Measurements from ENCODE around the gene MBOAT1.

MBOAT1 gene

DNA sequence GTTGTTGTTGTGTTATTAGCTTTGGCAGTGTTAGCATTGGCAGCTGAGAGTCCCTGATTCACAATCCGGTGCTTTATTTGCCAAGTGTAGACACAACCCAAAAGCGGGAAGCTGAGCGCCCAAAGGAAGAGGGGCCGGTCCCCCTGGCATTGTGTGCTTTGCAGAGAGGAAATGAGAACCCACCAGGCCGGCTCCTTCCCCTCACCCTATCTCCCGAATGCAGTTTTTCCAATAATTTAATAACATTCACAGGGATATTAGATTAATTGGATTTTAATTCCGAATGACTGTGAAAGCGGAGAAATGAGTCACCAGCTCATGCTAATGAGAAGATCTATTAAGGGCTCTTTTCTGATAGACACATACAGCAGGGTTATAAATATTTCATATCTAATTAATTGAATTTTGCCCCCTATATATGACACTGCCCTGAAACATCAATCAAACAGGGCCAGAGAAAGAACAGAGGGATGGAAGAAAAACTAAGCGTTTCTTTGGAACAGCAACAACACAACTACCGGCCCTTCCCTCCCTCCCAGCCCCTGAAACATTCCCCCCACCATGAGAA is 143.8 kb downstream of the MBOAT1 start:
- FAIRE-seq (no peak), DNase-seq (ENCODE audit: insufficient read length) (no peak)
- TF ChIP-seq TAF1 (IDR thresholded peaks at IDR 0.05; ENCODE audit: borderline replicate concordance, low read depth, low read length) = no peak
- TF ChIP-seq POLR2A (IDR thresholded peaks at IDR 0.05; ENCODE audit: low read depth, low read length) = no peak
- TF ChIP-seq POLR2AphosphoS5 (IDR thresholded peaks at IDR 0.05; ENCODE audit: low read depth, low read length) = no peak

DNA sequence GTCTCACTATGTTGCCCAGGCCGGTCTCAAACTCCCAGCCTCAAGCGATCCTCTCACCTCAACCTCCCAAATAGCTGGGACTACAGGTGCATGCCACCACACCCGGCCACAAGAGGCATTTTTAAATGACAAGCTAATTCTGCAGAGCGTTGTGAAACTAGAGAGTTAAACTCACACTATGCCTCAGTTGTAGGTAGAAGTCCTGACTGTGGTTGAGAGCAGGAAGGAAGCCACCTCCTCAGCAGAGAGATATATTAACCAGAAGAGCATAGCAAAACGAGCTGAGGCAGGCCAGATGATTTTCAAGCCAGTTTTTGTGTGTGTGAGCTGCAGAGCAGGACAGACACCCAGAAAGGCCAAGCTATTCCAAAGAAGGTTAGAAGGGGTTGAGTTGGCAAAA is 150.3 kb downstream of the MBOAT1 start:
- no peak for FAIRE-seq
- TF ChIP-seq POLR2A (IDR thresholded peaks at IDR 0.05; ENCODE audit: low read depth, low read length) = no peak
- TF ChIP-seq POLR2AphosphoS5 (IDR thresholded peaks at IDR 0.05; ENCODE audit: low read depth, low read length) = no peak
- TF ChIP-seq TAF1 (IDR thresholded peaks at IDR 0.05; ENCODE audit: borderline replicate concordance, low read depth, low read length) = no peak

DNA sequence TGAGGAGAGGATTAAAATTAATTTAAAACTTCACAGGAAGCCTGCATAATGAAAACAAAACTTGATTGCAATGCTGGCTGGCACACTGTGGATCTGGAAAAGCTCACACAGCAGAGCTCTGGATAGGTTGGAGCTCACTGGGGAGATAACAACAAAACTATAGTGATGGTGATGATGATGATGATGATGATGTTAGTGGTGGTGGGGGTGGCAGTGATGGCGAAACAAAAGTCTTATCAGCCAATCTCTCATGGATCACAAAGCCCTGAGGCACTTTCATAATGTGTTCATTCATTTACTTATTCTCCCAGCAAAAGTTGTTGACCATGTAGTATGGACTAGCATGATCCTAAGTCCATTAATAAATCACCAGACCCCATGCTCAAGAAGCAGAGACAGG is 152.0 kb downstream of the MBOAT1 start:
- no peak for DNase-seq (ENCODE audit: insufficient read length)
- FAIRE-seq = no peak
- TF ChIP-seq TAF1 (IDR thresholded peaks at IDR 0.05; ENCODE audit: borderline replicate concordance, low read depth, low read length) (no peak), POLR2AphosphoS5 (IDR thresholded peaks at IDR 0.05; ENCODE audit: low read depth, low read length) (no peak), POLR2A (IDR thresholded peaks at IDR 0.05; ENCODE audit: low read depth, low read length) (no peak)

More for the DNA sequence above, 150.3 kb downstream of the MBOAT1 start:
- DNase-seq (ENCODE audit: insufficient read length) = no peak

DNA sequence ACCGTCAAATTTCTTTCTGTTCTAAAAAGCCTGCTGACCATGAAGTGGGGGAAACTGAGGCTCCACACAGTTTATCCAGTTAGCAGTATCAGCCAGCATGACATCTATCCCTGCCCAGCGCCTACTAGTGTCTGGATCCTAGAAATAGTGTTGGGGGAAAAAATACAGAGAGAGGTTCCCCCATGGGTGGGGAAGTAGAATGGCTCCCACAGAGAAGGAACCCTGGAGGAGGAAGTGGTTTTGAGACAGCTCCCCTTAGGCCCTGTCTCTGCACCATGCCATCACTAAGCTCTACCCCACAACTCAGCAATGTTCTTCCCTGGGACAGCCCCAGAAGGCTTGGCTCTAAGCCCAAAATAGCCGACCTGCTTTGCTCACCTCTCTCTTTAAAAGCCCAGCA is 153.4 kb downstream of the MBOAT1 start:
- no peak for FAIRE-seq
- no peak for TF ChIP-seq POLR2AphosphoS5 (IDR thresholded peaks at IDR 0.05; ENCODE audit: low read depth, low read length)
- no peak for TF ChIP-seq TAF1 (IDR thresholded peaks at IDR 0.05; ENCODE audit: borderline replicate concordance, low read depth, low read length)
- no peak for TF ChIP-seq POLR2A (IDR thresholded peaks at IDR 0.05; ENCODE audit: low read depth, low read length)
- DNase-seq (ENCODE audit: insufficient read length) = no peak

DNA sequence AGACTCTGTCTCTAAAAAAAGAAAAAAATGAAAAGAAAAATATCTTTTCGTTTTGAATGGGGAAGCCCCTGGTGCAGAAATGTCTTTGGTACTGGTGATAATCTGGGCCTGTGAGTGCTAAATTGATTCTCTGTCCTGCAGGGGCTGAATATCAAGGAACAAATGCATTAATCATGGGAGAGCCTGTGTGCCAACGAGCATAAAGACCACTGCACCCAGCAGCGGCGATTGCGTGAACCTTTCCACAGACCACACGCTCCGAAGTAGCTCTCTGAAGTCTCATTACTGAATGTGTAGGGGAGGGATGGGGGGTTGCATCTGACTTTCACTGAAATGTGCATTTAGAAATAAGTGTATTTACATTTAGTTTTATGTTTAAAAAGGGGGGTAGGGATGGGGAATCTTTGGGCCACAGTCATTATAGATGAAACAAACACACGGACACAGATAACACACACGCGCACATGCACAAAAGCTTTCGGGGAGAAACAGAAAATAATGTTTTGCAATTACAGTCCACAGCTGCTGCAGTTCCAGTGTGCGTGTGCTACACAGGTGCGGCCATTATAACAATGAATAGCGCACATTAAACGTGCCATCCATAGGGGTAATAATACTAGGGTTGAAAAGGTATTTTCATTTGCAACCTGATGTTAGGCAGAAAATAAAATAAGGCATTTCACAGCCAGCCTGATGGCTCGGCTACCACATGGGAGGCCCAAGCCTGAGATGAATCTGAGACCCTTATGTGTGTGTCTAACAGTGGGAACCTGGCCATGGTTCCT is 154.0 kb downstream of the MBOAT1 start:
- FAIRE-seq = no peak
- TF ChIP-seq TAF1 (IDR thresholded peaks at IDR 0.05; ENCODE audit: borderline replicate concordance, low read depth, low read length) (no peak), POLR2A (IDR thresholded peaks at IDR 0.05; ENCODE audit: low read depth, low read length) (no peak), POLR2AphosphoS5 (IDR thresholded peaks at IDR 0.05; ENCODE audit: low read depth, low read length) (no peak)
- DNase-seq (ENCODE audit: insufficient read length) = no peak

DNA sequence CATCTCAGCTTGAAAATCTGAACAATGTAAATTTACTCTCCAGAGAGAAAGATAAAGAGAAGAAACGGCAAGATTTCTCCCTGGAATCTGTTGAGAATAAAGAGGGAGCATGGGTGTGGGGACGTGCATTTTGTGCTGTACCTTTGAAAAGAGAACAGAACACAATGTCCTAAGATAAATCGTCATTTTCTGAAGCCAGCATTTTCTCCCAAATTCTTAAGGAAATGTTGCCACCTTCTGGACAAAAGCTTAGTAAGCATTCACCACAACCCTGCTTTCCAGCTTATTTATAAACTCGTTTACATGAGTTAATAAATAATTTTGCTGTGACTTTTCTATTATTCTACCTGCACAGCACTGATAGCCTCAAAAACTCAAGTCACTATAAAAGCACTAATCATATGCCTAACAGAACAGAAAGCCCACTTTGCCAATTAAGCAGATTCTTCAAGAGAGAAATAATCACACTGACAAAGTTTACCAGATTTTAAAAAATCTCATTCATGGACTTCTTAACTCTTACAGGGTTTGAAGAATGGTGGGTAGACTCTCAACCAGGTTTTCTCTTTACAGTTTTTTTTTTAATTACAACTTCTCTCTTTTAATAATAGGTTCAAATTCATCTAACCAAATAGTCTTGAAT is 155.8 kb downstream of the MBOAT1 start:
- no peak for TF ChIP-seq POLR2A (IDR thresholded peaks at IDR 0.05; ENCODE audit: low read depth, low read length)
- no peak for TF ChIP-seq POLR2AphosphoS5 (IDR thresholded peaks at IDR 0.05; ENCODE audit: low read depth, low read length)
- TF ChIP-seq TAF1 (IDR thresholded peaks at IDR 0.05; ENCODE audit: borderline replicate concordance, low read depth, low read length) = no peak
- DNase-seq (ENCODE audit: insufficient read length) = no peak
- no peak for FAIRE-seq

DNA sequence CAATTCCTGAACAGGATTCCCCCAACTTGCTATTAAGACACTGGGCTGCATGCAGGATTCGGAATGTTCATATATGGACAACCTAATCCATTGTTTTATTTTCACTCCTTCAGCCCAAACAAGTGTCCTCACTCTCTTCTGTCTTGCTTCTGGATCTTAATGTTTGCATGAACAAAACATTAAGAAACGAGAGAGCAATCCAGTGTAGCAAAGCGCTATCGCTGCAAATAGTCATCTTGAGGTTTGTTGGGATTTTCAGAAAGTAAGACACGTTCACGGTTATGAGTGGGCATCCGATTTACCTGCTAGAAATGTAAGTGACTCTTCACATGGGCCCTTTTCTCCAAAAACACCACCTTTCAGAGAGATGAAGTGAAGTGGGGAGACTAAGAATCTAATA is 156.4 kb downstream of the MBOAT1 start:
- FAIRE-seq (no peak), DNase-seq (ENCODE audit: insufficient read length) (no peak)
- TF ChIP-seq TAF1 (IDR thresholded peaks at IDR 0.05; ENCODE audit: borderline replicate concordance, low read depth, low read length) (no peak), POLR2A (IDR thresholded peaks at IDR 0.05; ENCODE audit: low read depth, low read length) (no peak), POLR2AphosphoS5 (IDR thresholded peaks at IDR 0.05; ENCODE audit: low read depth, low read length) (no peak)

Measured in GM12892 (cell line).